HFFc6 (cell line): ENCODE measurements around the gene GALR2. TPM values are rescaled to one million over a fixed set of nuclear protein-coding genes. Genes with fewer than 3 reads are reported as not detected.
A peak's percentile ranks its signal among the peaks of the same experiment; 100 is the strongest.
"Not testable (repeated sequence)": the region's sequence is repeated elsewhere in the genome, so short reads cannot be mapped to it uniquely, and the experiment has no call there.

ENCODE experiments used
- DNase-seq: peaks from one replicate; pipeline ENCODE4 v3.0.0-alpha.2; 2018
- H3K27ac Mint-ChIP-seq: 2 replicates; pipeline ENCODE4 v1.8.0; 2020; ENCODE audit warnings: mild to moderate bottlenecking, mixed read lengths
- H3K27me3 Mint-ChIP-seq: 2 replicates; pipeline ENCODE4 v1.8.0; 2021; ENCODE audit warnings: mild to moderate bottlenecking, moderate library complexity, mixed read lengths; ENCODE audit not compliant: insufficient read depth
- H3K36me3 Mint-ChIP-seq: 2 replicates; pipeline ENCODE4 v1.8.0; 2021; ENCODE audit warnings: low read depth, mixed read lengths
- H3K4me1 Mint-ChIP-seq: 2 replicates; pipeline ENCODE4 v1.8.0; 2020; ENCODE audit warnings: low read depth, mixed read lengths
- H3K4me3 Mint-ChIP-seq: 2 replicates; pipeline ENCODE4 v1.8.0; 2020; ENCODE audit warnings: mild to moderate bottlenecking, moderate library complexity, mixed read lengths
- H3K9me3 Mint-ChIP-seq: 2 replicates; pipeline ENCODE4 v1.8.0; 2020; ENCODE audit warnings: mild to moderate bottlenecking, mixed read lengths
- CTCF ChIP-seq: fragments of 200-600 bp; sonication (generic); IDR thresholded peaks from 2 replicates; pipeline ENCODE4 v1.5.0; 2021; ENCODE audit warnings: antibody characterized with exemption, mild to moderate bottlenecking
- total RNA-seq, 6 experiments: library from RNA; stranded (reverse); fragmentation: NEBNext Ultra II Directional; extraction: Animal tissue kit (Norgen Biotek cat#: 25700); gene quantifications; 2 replicates in 1 of 6; 3 replicates in 5 of 6; pipeline ENCODE4 v1.2.3, GENCODE V29; 2021

Gene GALR2
- total RNA-seq, 6 experiments from 2014 or later: 0.14 to 0.33 (median 0.15) TPM; not detected in 1

GRCh38 chr17:76053246-76054111 lies 21.1 kb upstream of the GALR2 start:
- no peak for DNase-seq
- Mint-ChIP-seq H3K4me3 (no peak overlapping the region), H3K27me3 (no peaks in the 10 kb centered on the region; the same call in 1 of the 2 replicates), H3K9me3 (no peaks in the 10 kb centered on the region), H3K4me1 (peaks cover 28% of the 10 kb centered on the region), H3K36me3 (peaks cover 70% of the 10 kb centered on the region), H3K27ac (no peak overlapping the region)
- TF ChIP-seq CTCF: no peak

- Mint-ChIP-seq H3K4me1 (peaks cover 22% of the 10 kb centered on the region), H3K9me3 (no peaks in the 10 kb centered on the region), H3K36me3 (peaks cover 68% of the 10 kb centered on the region), H3K27ac (0 out of 2 replicates have a peak overlapping the region, but pooled peaks have one; percentile 14), H3K27me3 (no peaks in the 10 kb centered on the region; the same call in 1 of the 2 replicates), H3K4me3 (no peak overlapping the region)
- TF ChIP-seq CTCF: no peak
- DNase-seq: peak; percentile 22
Measured at GRCh38 chr17:76054112-76054476, 20.5 kb upstream of the GALR2 start.

GRCh38 chr17:76056882-76057281 lies 17.7 kb upstream of the GALR2 start:
- Mint-ChIP-seq H3K27ac (no peak overlapping the region), H3K4me1 (peaks cover 14% of the 10 kb centered on the region), H3K27me3 (no peaks in the 10 kb centered on the region), H3K9me3 (no peaks in the 10 kb centered on the region), H3K4me3 (no peak overlapping the region), H3K36me3 (peaks cover 52% of the 10 kb centered on the region)
- no peak for DNase-seq
- no peak for TF ChIP-seq CTCF

GRCh38 chr17:76058264-76058663 lies 16.3 kb upstream of the GALR2 start:
- H3K27ac Mint-ChIP-seq, H3K4me3 Mint-ChIP-seq, DNase-seq, H3K27me3 Mint-ChIP-seq, H3K9me3 Mint-ChIP-seq: not testable (repeated sequence)
- H3K36me3 Mint-ChIP-seq: peaks cover 51% of the 10 kb centered on the region
- peaks cover 12% of the 10 kb centered on the region for H3K4me1 Mint-ChIP-seq

- Mint-ChIP-seq H3K27me3 (no peaks in the 10 kb centered on the region), H3K4me1 (no peaks in the 10 kb centered on the region), H3K36me3 (peaks cover 29% of the 10 kb centered on the region), H3K27ac (no peak overlapping the region), H3K4me3 (no peak overlapping the region), H3K9me3 (no peaks in the 10 kb centered on the region)
- no peak for TF ChIP-seq CTCF
- DNase-seq: no peak
Measured at GRCh38 chr17:76063875-76064546, 10.6 kb upstream of the GALR2 start.

GRCh38 chr17:76065775-76066174 lies 8.8 kb upstream of the GALR2 start:
- Mint-ChIP-seq H3K27me3 (no peaks in the 10 kb centered on the region), H3K9me3 (no peaks in the 10 kb centered on the region), H3K36me3 (peaks cover 23% of the 10 kb centered on the region), H3K4me3 (no peak overlapping the region), H3K27ac (no peak overlapping the region), H3K4me1 (peaks cover 7% of the 10 kb centered on the region)
- DNase-seq: no peak
- no peak for TF ChIP-seq CTCF
